K562 (cell line): Measurements from ENCODE around the gene INPP1. TPM values are rescaled to one million over a fixed set of nuclear protein-coding genes. Genes with fewer than 3 reads are reported as not detected.

ENCODE experiments used
- ATF1 ChIP-seq, 2 experiments: fragments of 450-650 bp in 1 of 2; IDR thresholded peaks; 2 replicates each; pipeline ENCODE4 v1.6.1; 2016; ENCODE audit warnings: missing compliant biosample characterization in 1 of 2, missing genetic modification characterization in 1 of 2
- BCL6 ChIP-seq: fragments of 250-450 bp; sonication (Bioruptor Pico); IDR thresholded peaks from 2 replicates; pipeline ENCODE4 v1.4.0; 2020
- ESRRB ChIP-seq: fragments of 250-450 bp; sonication (Bioruptor Pico); IDR thresholded peaks from 2 replicates; pipeline ENCODE4 v1.5.0; 2020; ENCODE audit warnings: mild to moderate bottlenecking, moderate library complexity, borderline replicate concordance
- ETV5 ChIP-seq: sonication (generic); formaldehyde crosslinking; IDR thresholded peaks from 2 replicates; pipeline ENCODE4 v1.4.0; 2020; ENCODE audit warnings: low read depth, mild to moderate bottlenecking, missing genetic modification reagents
- GABPB1 ChIP-seq: sonication (generic); formaldehyde crosslinking; IDR thresholded peaks from 2 replicates; pipeline ENCODE4 v1.8.0; 2022; ENCODE audit warnings: mild to moderate bottlenecking, missing genetic modification reagents
- HNRNPUL1 ChIP-seq: fragments of 200-400 bp; formaldehyde crosslinking; IDR thresholded peaks from 2 replicates; pipeline ENCODE4 v1.6.1; 2017; ENCODE audit warnings: low read length
- JUND ChIP-seq, 2 experiments: IDR thresholded peaks; 2 replicates in 1 of 2; 3 replicates in 1 of 2; pipeline ENCODE4 v1.6.1; 2011; ENCODE audit warnings: borderline replicate concordance in 2 of 2, low read depth in 2 of 2, low read length in 2 of 2, improper control_type of control experiment in 1 of 2, missing biosample characterization in 1 of 2, missing genetic modification characterization in 1 of 2, missing genetic modification reagents in 1 of 2
- KAT8 ChIP-seq: fragments of 450-650 bp; IDR thresholded peaks from 2 replicates; pipeline ENCODE4 v1.6.1; 2016; ENCODE audit warnings: low read depth, mild to moderate bottlenecking
- LEF1 ChIP-seq: fragments of 450-650 bp; IDR thresholded peaks from 2 replicates; pipeline ENCODE4 v1.6.1; 2016; ENCODE audit warnings: mild to moderate bottlenecking
- NCOR1 ChIP-seq: fragments of 450-650 bp; IDR thresholded peaks from 2 replicates; pipeline ENCODE4 v1.6.1; 2016; ENCODE audit warnings: mild to moderate bottlenecking, moderate library complexity
- NR2C1 ChIP-seq, 2 experiments: fragments of 450-650 bp; IDR thresholded peaks; 2 replicates each; pipeline ENCODE4 v1.6.1; 2017; ENCODE audit warnings: mild to moderate bottlenecking in 2 of 2, antibody characterized with exemption in 1 of 2, inconsistent platforms in 1 of 2, missing compliant biosample characterization in 1 of 2, missing genetic modification characterization in 1 of 2
- PHB ChIP-seq: fragments of 250-450 bp; sonication (Bioruptor Pico); IDR thresholded peaks from 2 replicates; pipeline ENCODE4 v1.5.0; 2021
- PURB ChIP-seq: sonication (generic); formaldehyde crosslinking; IDR thresholded peaks from 2 replicates; pipeline ENCODE4 v1.9.0; 2021; ENCODE audit warnings: low read depth, mild to moderate bottlenecking, missing genetic modification reagents
- TRIM28 ChIP-seq: fragments of 450-650 bp; IDR thresholded peaks from 2 replicates; pipeline ENCODE4 v1.6.1; 2017
- ZNF584 ChIP-seq: fragments of 200-800 bp; sonication (Bioruptor generic); IDR thresholded peaks from 2 replicates; pipeline ENCODE4 v1.6.1; 2016; ENCODE audit warnings: low read depth, mild to moderate bottlenecking, missing genetic modification characterization, missing compliant biosample characterization
- ZNF780A ChIP-seq: fragments of 250-450 bp; sonication (Bioruptor Pico); IDR thresholded peaks from 2 replicates; pipeline ENCODE4 v1.5.0; 2021; ENCODE audit warnings: mild to moderate bottlenecking
- polyA plus RNA-seq, 8 experiments: library from polyadenylated mRNA; depleted of rRNA in 4 of 8; stranded (reverse) in 5 of 8; unstranded in 3 of 8; fragments of >200 nt; fragmentation: Nextera tagmentation in 2 of 8; fragmentation: Illumina TruSeq in 1 of 8; extraction: Ambion mirVana in 2 of 8; extraction: Trizol in 1 of 8; gene quantifications; 2 replicates each; pipeline versions ENCODE4 v1.2.1 to v1.2.3, GENCODE V29; 2011 to 2014; ENCODE audit warnings: inconsistent platforms in 1 of 8, missing spikeins in 1 of 8
- total RNA-seq, 7 experiments: library from RNA; depleted of rRNA in 6 of 7; stranded (reverse); fragments of >200 nt in 6 of 7; fragmentation: Illumina TruSeq in 2 of 7; extraction: Trizol in 2 of 7; gene quantifications; 2 replicates each; pipeline versions ENCODE4 v1.2.1 to v1.2.3, GENCODE V29; 2011 to 2021; ENCODE audit warnings: low replicate concordance in 1 of 7
- TF ChIP-seq, protein P1 (sequence below): sonication (generic); formaldehyde crosslinking; IDR thresholded peaks from 2 replicates; pipeline ENCODE4 v1.8.1; 2023; ENCODE audit warnings: mild to moderate bottlenecking, missing genetic modification reagents
- TF ChIP-seq, protein P2 (sequence below): sonication (generic); formaldehyde crosslinking; IDR thresholded peaks from 2 replicates; pipeline ENCODE4 v1.8.0; 2022; ENCODE audit warnings: mild to moderate bottlenecking, low read depth, missing genetic modification reagents
- TF ChIP-seq, protein P3 (sequence below): IDR thresholded peaks from 2 replicates; pipeline ENCODE4 v1.6.1; 2012; ENCODE audit warnings: low read depth, low read length, improper control_type of control experiment, borderline replicate concordance
- TF ChIP-seq, protein P4 (sequence below): sonication (generic); IDR thresholded peaks from 2 replicates; pipeline ENCODE4 v1.6.1; 2016
- TF ChIP-seq, protein P5 (sequence below): fragments of 450-650 bp; formaldehyde crosslinking; IDR thresholded peaks from 2 replicates; pipeline ENCODE4 v1.4.0; 2020; ENCODE audit warnings: mild to moderate bottlenecking, moderate library complexity

INPP1 gene
- total and polyA plus RNA-seq, 9 of the 15 experiments (the other 6 are each of a cell fraction or from before 2014, with no cell fraction given), result 3.7 to 11.8 (median 6.5) TPM

DNA sequence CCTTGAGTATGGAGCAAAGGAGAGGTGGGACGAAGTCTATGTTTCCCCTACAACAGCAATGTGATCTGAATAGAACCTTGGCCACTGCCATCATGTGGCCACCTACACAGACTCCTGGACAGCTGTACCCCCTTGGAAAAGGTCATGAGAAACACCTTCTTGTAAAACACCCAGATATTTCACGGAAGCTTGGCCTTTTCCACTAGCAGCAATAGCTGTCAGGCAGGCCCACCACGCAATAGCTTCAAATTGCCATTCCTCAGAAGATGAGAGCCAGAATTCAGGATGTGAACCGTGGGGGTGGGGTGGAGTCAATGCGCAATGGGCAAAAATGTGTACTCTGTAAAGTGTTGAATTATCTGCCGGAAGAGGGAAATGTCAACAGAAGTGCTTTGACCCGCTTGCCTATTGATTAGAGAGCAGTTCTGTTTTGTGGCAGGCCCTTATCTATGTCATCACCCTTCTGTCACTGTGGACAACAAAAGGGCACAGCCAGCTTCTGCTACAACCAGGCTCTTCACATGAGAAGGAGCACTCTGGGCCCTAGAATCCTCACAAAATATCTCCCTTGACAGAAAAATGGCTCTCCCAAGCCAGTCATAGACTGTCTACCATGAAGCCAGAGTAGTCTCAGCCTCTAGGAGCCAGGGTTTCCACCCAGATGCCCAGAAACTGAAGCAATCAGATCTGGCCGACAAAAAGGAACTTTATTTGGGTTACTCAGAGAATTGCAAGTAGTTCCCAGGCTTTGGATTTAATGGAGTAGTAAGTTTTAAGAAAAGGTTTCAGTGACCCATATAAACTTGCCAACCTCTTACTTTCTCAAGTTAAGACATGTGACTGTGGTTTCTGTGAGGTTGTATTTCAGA is 9.5 kb downstream of the INPP1 start (continued):
- TF ChIP-seq ATF1 (CRISPR knock-in tag; IDR thresholded peaks at IDR 0.05), result no peak
- peak; percentile 55; the same call in 1 of the 2 replicates for TF ChIP-seq ATF1 (tag; IDR thresholded peaks at IDR 0.05)
- TF ChIP-seq LEF1, result peak; percentile 82
- TF ChIP-seq JUND (IDR thresholded peaks at IDR 0.05; ENCODE audit: borderline replicate concordance, low read depth, low read length), result peak; percentile 69; the same call in 1 of the 2 replicates
- peak; percentile 66; the same call in 1 of the 3 replicates for TF ChIP-seq JUND (tag; IDR thresholded peaks at IDR 0.05; ENCODE audit: borderline replicate concordance, low read depth, low read length)
- no peak for TF ChIP-seq ESRRB
- TF ChIP-seq, protein P1, sequence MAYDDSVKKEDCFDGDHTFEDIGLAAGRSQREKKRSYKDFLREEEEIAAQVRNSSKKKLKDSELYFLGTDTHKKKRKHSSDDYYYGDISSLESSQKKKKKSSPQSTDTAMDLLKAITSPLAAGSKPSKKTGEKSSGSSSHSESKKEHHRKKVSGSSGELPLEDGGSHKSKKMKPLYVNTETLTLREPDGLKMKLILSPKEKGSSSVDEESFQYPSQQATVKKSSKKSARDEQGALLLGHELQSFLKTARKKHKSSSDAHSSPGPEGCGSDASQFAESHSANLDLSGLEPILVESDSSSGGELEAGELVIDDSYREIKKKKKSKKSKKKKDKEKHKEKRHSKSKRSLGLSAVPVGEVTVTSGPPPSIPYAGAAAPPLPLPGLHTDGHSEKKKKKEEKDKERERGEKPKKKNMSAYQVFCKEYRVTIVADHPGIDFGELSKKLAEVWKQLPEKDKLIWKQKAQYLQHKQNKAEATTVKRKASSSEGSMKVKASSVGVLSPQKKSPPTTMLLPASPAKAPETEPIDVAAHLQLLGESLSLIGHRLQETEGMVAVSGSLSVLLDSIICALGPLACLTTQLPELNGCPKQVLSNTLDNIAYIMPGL (CRISPR knock-in tag), result no peak
- no peak for TF ChIP-seq PHB (CRISPR knock-in tag)
- no peak for TF ChIP-seq PURB (CRISPR knock-in tag)
- TF ChIP-seq NR2C1 (IDR thresholded peaks at IDR 0.05), result no peak
- TF ChIP-seq NR2C1 (tag; IDR thresholded peaks at IDR 0.05), result peak; percentile 68
- no peak for TF ChIP-seq ZNF780A (CRISPR knock-in tag)
- no peak for TF ChIP-seq KAT8
- TF ChIP-seq TRIM28, result no peak
- TF ChIP-seq, protein P2, sequence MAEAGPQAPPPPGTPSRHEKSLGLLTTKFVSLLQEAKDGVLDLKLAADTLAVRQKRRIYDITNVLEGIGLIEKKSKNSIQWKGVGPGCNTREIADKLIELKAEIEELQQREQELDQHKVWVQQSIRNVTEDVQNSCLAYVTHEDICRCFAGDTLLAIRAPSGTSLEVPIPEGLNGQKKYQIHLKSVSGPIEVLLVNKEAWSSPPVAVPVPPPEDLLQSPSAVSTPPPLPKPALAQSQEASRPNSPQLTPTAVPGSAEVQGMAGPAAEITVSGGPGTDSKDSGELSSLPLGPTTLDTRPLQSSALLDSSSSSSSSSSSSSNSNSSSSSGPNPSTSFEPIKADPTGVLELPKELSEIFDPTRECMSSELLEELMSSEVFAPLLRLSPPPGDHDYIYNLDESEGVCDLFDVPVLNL, result no peak
- 0 out of 2 replicates have a peak, but pooled peaks have one; percentile 17 for TF ChIP-seq GABPB1 (CRISPR knock-in tag)
- TF ChIP-seq ETV5 (CRISPR knock-in tag), result peak; percentile 89
- TF ChIP-seq HNRNPUL1, result no peak
- TF ChIP-seq BCL6 (CRISPR knock-in tag), result no peak
- TF ChIP-seq, protein P3, sequence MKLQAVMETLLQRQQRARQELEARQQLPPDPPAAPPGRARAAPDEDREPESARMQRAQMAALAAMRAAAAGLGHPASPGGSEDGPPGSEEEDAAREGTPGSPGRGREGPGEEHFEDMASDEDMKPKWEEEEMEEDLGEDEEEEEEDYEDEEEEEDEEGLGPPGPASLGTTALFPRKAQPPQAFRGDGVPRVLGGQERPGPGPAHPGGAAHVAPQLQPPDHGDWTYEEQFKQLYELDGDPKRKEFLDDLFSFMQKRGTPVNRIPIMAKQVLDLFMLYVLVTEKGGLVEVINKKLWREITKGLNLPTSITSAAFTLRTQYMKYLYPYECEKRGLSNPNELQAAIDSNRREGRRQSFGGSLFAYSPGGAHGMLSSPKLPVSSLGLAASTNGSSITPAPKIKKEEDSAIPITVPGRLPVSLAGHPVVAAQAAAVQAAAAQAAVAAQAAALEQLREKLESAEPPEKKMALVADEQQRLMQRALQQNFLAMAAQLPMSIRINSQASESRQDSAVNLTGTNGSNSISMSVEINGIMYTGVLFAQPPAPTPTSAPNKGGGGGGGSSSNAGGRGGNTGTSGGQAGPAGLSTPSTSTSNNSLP, result no peak
- TF ChIP-seq, protein P4, sequence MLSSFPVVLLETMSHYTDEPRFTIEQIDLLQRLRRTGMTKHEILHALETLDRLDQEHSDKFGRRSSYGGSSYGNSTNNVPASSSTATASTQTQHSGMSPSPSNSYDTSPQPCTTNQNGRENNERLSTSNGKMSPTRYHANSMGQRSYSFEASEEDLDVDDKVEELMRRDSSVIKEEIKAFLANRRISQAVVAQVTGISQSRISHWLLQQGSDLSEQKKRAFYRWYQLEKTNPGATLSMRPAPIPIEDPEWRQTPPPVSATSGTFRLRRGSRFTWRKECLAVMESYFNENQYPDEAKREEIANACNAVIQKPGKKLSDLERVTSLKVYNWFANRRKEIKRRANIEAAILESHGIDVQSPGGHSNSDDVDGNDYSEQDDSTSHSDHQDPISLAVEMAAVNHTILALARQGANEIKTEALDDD, result no peak
- TF ChIP-seq NCOR1, result peak; percentile 71
- TF ChIP-seq ZNF584 (CRISPR knock-in tag), result no peak
- TF ChIP-seq, protein P5, sequence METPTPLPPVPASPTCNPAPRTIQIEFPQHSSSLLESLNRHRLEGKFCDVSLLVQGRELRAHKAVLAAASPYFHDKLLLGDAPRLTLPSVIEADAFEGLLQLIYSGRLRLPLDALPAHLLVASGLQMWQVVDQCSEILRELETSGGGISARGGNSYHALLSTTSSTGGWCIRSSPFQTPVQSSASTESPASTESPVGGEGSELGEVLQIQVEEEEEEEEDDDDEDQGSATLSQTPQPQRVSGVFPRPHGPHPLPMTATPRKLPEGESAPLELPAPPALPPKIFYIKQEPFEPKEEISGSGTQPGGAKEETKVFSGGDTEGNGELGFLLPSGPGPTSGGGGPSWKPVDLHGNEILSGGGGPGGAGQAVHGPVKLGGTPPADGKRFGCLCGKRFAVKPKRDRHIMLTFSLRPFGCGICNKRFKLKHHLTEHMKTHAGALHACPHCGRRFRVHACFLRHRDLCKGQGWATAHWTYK (CRISPR knock-in tag), result no peak
